Hepatic stellate cell (primary cell): ENCODE data around the gene ORMDL2.
"Not testable (repeated sequence)": the region's sequence is repeated elsewhere in the genome, so short reads cannot be mapped to it uniquely, and the experiment has no call there.

Source experiments
- DNase-seq: peaks from one replicate; pipeline ENCODE4 v3.0.0; 2011; ENCODE audit warnings: low spot score

Gene ORMDL2

DNA sequence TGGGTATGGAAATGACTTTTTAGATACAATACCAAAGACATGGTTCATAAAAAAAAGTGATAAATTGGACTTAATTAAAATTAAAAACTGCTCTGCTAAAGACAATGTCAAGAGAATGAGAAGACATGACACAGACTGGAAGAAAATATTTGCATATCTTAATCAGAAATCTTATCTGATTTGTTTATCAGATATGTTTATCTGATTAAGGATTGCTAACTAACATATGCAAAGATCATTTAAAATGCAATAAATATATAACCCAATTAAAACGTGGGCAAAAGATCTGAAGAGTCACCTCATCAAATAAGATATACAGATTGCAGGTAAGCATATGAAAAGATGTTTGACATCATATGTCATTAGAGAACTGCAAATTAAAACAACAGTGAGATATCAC is 34.9 kb downstream of the ORMDL2 start:
- DNase-seq: no peak

GRCh38 chr12:55861396-55861795 is 43.6 kb downstream of the ORMDL2 start:
- no peak for DNase-seq

GRCh38 chr12:55861871-55862270 is 44.0 kb downstream of the ORMDL2 start:
- DNase-seq: no peak

DNA sequence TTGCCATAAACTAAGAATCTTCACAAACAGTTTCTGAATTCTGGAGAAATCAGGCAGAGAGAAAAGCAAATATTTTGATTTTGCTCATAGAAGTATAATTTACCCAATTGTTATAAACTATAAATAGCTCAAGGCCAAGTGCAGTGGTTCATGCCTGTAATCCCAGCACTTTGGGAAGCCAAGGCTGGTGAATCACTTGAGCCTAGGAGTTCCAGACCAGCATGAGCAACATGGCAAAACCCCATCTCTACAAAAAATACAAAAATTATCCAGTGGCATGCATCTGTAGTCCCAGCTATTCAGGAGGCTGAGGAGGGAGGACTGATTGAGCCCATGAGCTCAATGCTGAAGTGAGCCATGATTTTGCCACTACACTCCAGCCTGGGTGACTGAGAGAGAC is 44.4 kb downstream of the ORMDL2 start:
- DNase-seq: no peak

DNA sequence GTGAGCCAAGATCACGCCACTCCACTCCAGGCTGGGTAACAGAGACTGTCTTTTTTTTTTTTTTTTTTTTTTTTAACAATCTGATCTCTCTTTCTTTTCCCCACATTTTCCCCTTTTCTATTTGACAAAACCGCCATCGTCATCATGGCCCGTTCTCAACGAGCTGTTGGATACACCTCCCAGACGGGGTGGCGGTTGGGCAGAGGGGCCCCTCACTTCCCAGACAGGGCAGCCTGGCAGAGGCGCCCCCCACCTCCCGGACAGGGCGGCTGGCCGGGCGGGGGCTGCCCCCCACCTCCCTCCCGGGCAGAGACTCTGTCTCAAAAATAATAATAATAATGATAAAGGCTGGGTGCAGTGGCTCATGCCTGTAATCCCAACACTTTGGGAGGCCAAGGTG is 45.1 kb downstream of the ORMDL2 start:
- not testable (repeated sequence) for DNase-seq

- no peak for DNase-seq
Measured at GRCh38 chr12:55865327-55865726, 47.5 kb downstream of the ORMDL2 start.

DNA sequence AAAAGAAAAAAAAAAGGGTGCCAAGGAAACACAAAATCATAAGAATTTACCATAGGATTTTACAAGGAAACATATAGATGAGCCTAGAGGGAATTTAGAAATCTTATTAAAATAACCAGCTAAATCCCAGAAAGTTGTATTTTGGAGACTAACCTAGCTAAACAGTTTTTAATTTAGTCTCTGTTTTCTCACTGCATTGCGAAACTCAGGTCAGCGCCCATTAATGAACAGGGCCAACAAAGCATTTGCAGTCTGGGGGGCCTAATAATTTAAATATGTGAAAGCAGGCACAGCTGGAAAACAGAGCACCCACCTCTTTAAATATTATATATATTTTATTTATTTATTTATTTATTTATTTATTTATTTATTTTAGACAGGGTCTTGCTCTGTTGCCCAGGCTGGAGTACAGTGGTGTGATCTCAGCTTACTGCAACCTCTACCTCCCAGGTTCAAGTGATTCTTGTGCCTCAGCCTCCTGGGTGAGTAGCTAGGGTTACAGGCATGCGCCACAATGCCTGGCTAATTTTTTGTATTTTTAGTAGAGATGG is 48.7 kb downstream of the ORMDL2 start:
- DNase-seq: not testable (repeated sequence)
